ENCODE data around the gene ABCC2. TPM values are rescaled to one million over a fixed set of nuclear protein-coding genes. Genes with fewer than 3 reads are reported as not detected.
A peak's percentile ranks its signal among the peaks of the same experiment; 100 is the strongest.

Gene ABCC2
- total and polyA plus RNA-seq, 9 of the 15 experiments (the other 6 are each of a cell fraction or from before 2014, with no cell fraction given): 0.03 to 0.18 (median 0.10) TPM; not detected in 1

DNA sequence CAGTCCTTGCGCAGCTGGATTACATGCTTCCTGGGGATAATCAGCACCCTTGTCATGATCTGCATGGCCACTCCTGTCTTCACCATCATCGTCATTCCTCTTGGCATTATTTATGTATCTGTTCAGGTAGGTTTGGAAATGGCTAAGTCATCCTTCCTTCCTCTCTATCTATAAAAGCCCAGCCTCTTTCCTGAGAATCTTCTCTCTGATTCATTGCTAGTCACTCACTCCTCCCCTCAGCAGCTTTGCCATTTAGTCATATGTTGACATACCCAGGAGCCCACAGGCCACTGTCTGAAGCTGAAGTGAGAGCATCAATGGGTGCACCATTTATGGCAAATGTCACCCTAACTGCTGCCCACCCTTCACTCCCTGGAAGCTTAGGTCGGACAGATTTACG lies 52.0 kb downstream of the ABCC2 start (continued):
- TF ChIP-seq, protein P1, sequence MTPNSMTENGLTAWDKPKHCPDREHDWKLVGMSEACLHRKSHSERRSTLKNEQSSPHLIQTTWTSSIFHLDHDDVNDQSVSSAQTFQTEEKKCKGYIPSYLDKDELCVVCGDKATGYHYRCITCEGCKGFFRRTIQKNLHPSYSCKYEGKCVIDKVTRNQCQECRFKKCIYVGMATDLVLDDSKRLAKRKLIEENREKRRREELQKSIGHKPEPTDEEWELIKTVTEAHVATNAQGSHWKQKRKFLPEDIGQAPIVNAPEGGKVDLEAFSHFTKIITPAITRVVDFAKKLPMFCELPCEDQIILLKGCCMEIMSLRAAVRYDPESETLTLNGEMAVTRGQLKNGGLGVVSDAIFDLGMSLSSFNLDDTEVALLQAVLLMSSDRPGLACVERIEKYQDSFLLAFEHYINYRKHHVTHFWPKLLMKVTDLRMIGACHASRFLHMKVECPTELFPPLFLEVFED (CRISPR knock-in tag; conservative IDR thresholded peaks at IDR 0.05): no peak
- TF ChIP-seq ZNF57 (CRISPR knock-in tag; IDR thresholded peaks at IDR 0.05) (no peak), NFE2 (IDR thresholded peaks at IDR 0.05; ENCODE audit: low read depth) (peak; percentile 41; the same call in 1 of the 2 replicates), SRSF7 (optimal IDR thresholded peaks at IDR 0.05; ENCODE audit: low read depth, low read length) (no peak), FOSL1 (tag; conservative IDR thresholded peaks at IDR 0.05) (peak; percentile 81), MCM7 (IDR thresholded peaks at IDR 0.05) (no peak), HDAC6 (IDR thresholded peaks at IDR 0.05; ENCODE audit: low read depth, low read length) (no peak), BCOR (IDR thresholded peaks at IDR 0.05) (no peak), FOXJ2 (tag; IDR thresholded peaks at IDR 0.05) (no peak), TAF1 (IDR thresholded peaks at IDR 0.05; ENCODE audit: control insufficient read depth, extremely low read depth, insufficient read depth, low read length, severe bottlenecking) (no peak), ILK (tag; IDR thresholded peaks at IDR 0.05; ENCODE audit: borderline replicate concordance, low read depth) (no peak), MAFG (tag; conservative IDR thresholded peaks at IDR 0.05) (peak; percentile 45; the same call in 1 of the 2 replicates), CBFA2T3 (IDR thresholded peaks at IDR 0.05) (peak; percentile 41; the same call in 1 of the 2 replicates), ZNF551 (CRISPR knock-in tag; IDR thresholded peaks at IDR 0.05) (no peak), GTF2E2 (tag; IDR thresholded peaks at IDR 0.05) (no peak), ETV1 (tag; conservative IDR thresholded peaks at IDR 0.05; ENCODE audit: low read depth) (no peak), ETV5 (CRISPR knock-in tag; IDR thresholded peaks at IDR 0.05; ENCODE audit: low read depth) (no peak), ZKSCAN1 (IDR thresholded peaks at IDR 0.05; ENCODE audit: low read depth, low read length) (no peak), CCAR2 (IDR thresholded peaks at IDR 0.05; ENCODE audit: low read depth, low read length) (no peak)
- TF ChIP-seq, protein P2, sequence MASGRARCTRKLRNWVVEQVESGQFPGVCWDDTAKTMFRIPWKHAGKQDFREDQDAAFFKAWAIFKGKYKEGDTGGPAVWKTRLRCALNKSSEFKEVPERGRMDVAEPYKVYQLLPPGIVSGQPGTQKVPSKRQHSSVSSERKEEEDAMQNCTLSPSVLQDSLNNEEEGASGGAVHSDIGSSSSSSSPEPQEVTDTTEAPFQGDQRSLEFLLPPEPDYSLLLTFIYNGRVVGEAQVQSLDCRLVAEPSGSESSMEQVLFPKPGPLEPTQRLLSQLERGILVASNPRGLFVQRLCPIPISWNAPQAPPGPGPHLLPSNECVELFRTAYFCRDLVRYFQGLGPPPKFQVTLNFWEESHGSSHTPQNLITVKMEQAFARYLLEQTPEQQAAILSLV (tag; IDR thresholded peaks at IDR 0.05): no peak
- TF ChIP-seq, protein P3, sequence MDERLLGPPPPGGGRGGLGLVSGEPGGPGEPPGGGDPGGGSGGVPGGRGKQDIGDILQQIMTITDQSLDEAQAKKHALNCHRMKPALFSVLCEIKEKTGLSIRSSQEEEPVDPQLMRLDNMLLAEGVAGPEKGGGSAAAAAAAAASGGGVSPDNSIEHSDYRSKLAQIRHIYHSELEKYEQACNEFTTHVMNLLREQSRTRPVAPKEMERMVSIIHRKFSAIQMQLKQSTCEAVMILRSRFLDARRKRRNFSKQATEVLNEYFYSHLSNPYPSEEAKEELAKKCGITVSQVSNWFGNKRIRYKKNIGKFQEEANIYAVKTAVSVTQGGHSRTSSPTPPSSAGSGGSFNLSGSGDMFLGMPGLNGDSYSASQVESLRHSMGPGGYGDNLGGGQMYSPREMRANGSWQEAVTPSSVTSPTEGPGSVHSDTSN (CRISPR knock-in tag; IDR thresholded peaks at IDR 0.05; ENCODE audit: low read depth): no peak
- TF ChIP-seq, protein P3 (tag; conservative IDR thresholded peaks at IDR 0.05; ENCODE audit: low read depth): 0 out of 2 replicates have a peak, but pooled peaks have one; percentile 18
